SKM-1 (cell line): Measurements from ENCODE around the gene MMP19.
"Not testable (repeated sequence)": the region's sequence is repeated elsewhere in the genome, so short reads cannot be mapped to it uniquely, and the experiment has no call there.

Experiments used
- DNase-seq: peaks from one replicate; lab custom pipeline; 2025; ENCODE audit not compliant: unreplicated experiment; lab: John Stamatoyannopoulos, UW

MMP19 gene, protein sequence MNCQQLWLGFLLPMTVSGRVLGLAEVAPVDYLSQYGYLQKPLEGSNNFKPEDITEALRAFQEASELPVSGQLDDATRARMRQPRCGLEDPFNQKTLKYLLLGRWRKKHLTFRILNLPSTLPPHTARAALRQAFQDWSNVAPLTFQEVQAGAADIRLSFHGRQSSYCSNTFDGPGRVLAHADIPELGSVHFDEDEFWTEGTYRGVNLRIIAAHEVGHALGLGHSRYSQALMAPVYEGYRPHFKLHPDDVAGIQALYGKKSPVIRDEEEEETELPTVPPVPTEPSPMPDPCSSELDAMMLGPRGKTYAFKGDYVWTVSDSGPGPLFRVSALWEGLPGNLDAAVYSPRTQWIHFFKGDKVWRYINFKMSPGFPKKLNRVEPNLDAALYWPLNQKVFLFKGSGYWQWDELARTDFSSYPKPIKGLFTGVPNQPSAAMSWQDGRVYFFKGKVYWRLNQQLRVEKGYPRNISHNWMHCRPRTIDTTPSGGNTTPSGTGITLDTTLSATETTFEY

DNA sequence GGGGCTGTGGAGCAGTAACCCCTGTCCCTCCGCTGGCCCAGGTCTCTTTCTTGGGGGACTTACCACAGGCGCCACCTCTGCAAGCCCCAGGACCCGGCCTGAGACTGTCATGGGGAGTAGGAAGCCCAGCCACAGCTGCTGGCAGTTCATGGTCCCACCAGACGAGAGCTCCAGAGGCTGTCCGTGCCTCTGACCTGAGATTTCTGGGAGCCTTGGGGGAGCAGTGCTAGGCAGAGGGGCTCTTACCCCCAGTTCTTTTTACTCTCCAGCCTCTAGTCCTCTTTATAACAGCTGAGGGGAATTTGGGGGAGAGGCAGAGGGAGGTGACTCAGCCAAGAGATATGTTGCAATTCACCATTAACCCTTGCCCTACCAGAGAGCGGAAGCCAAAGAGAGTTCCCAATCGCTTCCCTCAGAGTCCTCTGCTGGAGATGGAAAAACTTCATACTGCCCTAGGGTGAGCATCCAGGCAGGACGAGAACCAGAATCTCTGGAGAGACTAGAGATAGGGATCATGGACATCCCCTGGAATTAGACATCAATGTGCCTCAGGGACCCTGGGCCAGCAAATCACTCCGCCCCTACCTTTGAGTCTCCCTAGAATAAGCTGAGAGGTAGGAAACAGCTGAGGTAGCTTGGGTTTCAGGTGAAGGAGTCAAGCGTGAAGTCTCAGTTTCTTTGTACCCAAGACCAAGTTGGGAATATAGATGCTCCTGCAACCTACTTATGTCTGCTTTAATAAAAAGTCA lies at the start of gene MMP19:
MMP19 (minus strand) TSS at position 256 of the 749 bp plus-strand sequence; CDS start at position 150, 106 bp downstream.
- peak; percentile 30 for DNase-seq

DNA sequence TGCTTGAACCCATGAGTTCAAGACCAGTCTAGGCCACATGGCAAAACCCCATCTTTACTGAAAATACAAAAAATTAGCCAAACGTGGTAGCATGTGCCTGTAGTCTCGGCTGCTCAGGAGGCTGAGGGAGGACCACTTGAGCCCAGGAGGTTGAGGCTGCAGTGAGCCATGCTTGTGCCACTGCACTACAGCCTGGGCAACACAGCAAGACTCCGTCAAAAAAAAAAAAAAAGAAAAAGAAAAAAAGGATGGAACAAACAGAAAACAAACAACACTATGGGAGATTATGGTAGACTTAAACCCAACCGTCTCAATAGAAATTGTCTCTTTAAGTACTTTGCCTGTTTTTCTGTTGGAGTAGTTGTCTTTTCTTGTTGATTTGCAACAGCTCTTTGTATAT lies 48.6 kb upstream of the MMP19 start:
- no peak for DNase-seq

DNA sequence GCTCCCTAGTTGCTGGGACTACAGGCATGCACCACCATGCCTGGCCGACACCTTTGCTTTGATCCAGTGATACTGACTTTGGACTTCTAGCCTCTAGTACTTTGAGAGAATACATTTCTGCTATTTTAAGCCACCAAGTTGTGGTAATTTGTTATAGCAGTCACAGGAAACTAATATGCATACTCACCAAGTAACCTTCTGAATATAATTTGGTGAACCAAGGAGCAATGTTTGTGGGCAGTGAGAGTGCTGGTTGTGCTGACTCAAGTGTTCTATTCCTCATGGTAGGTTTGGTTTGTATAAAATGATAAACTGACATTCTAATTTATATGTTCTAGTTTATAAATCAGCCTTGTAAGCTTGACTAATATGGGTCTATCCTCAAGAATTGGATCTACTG lies 42.4 kb upstream of the MMP19 start:
- DNase-seq: no peak

DNA sequence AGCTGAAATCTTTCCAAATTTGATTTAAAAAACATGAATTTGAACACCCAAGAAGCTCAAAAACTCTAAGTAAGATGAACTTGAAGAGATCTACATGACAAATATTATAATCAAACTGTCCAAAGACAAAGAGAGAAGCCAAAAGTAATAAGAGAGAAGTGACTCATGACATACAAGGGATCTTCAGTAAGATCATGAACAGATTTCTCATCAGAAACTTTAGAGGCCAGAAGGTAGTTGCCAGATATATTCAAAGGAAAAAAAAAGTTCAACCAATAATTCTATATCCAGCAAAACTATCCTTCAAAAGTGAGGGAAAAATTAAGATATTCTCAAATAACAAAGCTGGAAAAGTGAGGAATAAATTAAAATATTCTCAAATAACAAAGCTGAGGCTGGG lies 35.1 kb upstream of the MMP19 start:
- no peak for DNase-seq

DNA sequence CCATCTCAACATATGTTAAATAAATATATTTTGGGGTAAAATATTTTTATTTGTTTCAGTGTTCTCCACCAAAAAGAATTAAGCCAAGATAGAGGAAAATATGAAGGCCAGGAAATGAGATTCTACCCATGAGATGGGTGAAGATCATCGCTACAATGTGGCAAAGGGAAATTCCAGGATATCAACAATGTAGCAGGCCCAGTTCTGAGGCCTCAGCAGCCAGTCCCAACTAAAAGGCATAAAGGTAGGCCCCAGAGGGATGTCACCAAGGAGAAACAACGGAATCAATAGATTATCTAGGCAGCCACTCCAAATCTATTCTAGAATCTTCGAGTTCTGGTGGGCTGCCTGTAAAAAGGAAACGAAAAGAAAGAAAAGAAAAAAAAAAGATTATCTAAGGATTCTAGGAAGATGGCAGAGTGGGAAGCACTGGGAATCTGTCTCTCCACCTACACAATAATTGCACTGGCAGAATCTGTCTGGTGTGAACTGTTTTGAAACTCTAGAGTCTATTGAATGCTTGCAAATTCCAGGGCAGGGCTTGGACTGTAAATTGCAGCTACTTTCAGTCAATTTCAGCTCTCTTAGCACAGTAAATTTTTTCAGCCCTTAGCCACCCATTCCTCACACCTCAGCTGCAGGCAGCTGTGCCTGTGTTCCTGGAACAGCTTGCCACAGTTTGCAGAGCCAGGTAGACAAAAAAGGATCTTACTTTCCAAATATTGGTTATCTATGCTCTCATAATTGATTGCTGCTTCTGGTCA lies 33.1 kb upstream of the MMP19 start:
- DNase-seq: no peak

DNA sequence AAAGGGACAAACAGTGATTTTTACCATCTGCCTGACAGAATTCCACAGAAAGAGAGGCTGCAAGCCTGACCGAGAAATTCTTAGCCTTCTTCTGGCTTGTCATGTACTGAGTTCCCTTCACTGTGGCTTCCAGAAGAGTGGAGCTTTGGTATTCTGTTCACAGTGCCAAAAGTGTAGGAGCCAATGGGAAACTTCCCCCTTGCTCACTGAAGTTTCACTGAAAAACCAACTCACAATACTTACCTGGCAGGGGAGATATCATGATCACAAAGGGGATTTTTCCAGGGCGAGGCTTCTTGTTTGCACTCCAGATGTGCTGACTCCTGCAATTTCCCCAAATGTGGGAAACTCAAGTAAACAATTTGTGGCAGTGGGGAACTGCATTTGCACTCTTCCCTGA lies 31.7 kb upstream of the MMP19 start:
- no peak for DNase-seq

DNA sequence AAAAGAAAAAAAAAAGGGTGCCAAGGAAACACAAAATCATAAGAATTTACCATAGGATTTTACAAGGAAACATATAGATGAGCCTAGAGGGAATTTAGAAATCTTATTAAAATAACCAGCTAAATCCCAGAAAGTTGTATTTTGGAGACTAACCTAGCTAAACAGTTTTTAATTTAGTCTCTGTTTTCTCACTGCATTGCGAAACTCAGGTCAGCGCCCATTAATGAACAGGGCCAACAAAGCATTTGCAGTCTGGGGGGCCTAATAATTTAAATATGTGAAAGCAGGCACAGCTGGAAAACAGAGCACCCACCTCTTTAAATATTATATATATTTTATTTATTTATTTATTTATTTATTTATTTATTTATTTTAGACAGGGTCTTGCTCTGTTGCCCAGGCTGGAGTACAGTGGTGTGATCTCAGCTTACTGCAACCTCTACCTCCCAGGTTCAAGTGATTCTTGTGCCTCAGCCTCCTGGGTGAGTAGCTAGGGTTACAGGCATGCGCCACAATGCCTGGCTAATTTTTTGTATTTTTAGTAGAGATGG lies 23.8 kb upstream of the MMP19 start:
- not testable (repeated sequence) for DNase-seq

DNA sequence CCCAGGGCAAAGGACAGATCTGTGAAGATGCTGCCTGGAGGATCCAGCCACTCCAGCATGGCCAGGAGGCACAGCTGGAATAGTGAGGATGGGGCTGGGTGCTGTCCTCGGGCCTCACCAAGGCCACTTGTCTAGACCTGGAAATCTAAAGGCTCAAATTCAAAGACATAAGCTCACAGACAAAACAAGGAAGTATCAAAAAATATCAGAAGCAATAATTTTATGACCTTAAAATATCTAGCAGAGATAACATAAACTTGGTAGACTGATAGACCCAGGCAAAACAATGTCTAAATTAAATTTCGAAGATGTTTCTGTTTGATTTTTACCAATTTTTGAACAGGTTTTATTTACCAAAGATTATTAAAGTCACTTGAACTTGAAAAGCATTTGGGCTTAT lies 22.6 kb upstream of the MMP19 start:
- DNase-seq: no peak

DNA sequence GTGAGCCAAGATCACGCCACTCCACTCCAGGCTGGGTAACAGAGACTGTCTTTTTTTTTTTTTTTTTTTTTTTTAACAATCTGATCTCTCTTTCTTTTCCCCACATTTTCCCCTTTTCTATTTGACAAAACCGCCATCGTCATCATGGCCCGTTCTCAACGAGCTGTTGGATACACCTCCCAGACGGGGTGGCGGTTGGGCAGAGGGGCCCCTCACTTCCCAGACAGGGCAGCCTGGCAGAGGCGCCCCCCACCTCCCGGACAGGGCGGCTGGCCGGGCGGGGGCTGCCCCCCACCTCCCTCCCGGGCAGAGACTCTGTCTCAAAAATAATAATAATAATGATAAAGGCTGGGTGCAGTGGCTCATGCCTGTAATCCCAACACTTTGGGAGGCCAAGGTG lies 20.2 kb upstream of the MMP19 start:
- DNase-seq: not testable (repeated sequence)

DNA sequence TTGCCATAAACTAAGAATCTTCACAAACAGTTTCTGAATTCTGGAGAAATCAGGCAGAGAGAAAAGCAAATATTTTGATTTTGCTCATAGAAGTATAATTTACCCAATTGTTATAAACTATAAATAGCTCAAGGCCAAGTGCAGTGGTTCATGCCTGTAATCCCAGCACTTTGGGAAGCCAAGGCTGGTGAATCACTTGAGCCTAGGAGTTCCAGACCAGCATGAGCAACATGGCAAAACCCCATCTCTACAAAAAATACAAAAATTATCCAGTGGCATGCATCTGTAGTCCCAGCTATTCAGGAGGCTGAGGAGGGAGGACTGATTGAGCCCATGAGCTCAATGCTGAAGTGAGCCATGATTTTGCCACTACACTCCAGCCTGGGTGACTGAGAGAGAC lies 19.6 kb upstream of the MMP19 start:
- DNase-seq: no peak

DNA sequence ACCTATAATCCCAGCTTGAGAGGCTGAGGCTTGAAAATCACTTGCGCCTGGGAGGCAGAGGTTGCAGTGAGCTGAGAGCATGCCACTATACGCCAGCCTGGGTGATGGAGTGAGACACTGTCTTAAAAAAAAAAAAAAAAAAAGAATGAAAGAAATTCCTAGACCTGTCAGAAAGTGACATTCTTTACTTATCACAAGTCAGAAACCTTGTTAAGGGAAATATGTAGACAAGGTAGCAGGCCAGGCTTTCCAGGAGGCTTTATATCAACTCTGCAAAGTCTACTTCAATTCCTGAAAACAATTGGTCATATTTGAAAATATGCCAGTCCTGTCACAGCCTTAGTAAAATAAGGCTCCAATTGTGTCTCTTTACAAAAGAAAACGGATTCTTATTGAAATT lies 19.1 kb upstream of the MMP19 start:
- DNase-seq: no peak

DNA sequence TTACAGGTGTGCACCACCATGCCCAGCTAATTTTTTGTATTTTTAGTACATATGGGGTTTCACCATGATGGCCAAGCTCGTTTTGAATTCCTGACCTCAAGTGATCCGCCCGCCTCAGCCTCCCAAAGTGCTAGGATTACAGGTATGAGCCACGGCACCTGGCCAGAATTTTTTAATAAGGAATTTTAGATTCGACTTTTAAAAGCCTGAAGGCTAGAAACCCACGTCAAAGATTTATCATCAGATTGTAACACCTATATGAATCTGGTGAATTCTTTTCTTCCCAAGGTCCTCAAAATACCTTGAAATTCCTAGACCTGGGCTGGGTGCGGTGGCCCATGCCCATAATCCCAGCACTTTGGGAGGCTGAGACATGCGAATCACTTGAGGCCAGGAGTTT lies 18.7 kb upstream of the MMP19 start:
- no peak for DNase-seq

DNA sequence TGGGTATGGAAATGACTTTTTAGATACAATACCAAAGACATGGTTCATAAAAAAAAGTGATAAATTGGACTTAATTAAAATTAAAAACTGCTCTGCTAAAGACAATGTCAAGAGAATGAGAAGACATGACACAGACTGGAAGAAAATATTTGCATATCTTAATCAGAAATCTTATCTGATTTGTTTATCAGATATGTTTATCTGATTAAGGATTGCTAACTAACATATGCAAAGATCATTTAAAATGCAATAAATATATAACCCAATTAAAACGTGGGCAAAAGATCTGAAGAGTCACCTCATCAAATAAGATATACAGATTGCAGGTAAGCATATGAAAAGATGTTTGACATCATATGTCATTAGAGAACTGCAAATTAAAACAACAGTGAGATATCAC lies 10.0 kb upstream of the MMP19 start:
- no peak for DNase-seq

DNA sequence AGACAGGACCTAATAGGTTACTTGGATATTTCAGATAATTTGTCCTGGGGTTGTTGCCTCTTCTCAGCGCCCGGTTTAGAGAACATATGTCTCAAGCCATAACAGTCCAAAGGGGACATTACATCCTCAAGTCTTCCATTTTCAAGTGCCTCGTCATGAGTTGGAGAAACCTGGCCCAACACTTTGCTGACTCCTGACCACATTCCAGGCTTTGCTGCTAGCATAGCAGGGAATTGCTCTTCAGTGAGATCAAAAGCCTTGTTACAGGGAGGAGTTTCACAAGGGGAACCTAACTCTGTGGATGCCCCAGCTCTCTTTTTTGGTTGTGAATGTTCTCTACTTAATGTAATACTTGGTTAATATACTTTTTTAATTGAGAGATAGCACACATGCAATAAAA lies 8.2 kb upstream of the MMP19 start:
- no peak for DNase-seq

DNA sequence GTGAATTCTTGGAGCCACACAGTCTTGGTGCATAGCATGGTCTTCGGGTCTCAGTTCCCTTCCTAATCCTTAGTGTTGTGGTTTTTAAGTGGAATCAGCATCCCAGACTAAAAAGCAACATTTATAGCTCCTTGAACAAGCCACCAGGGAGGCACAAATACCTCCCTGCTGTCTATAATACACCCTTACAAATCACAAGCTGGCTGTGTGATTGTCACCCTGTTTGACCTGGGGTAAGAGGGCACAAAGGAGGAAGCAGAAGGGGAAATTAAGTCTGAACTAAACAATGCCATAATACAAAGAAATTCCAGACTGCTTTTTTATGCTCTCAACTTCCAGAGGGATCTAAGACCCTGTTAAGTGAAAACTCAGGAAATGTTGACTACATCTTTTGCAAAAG lies 7.7 kb upstream of the MMP19 start:
- DNase-seq: no peak

DNA sequence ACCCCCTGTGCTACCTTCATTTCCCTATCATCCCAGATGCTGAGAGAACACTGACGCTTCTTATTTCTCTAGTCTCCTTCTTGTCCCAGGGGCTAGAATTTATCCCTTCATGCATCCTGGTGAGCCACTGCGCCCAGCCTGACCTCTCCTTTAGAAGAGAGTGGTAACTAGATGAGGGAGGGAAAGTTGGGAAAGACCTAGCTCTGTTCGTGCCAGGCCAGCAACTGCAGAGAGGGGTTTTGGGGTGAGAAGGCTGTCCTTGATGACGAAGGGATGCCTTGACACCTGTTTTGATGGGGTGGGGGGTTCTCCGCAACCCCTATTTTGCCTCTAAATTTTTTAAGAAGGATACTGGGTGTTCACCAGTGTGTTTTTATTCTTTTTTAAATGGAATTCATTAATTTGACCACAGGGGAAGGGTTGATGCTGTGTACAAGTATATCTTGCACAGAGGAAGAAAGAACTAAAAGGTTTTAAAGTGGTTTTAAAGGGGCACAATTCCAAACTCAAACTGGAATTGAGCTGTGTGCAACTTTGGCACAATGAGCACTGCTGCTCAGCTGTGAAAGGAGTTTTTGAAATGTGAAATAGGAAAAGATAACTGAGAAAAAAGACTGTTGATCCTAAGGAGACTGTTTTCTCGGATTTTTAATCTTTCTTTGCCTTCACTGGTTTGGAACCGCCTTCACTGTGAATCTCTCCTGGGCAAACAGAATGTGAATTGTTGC lies 7.0 kb upstream of the MMP19 start:
- no peak for DNase-seq

DNA sequence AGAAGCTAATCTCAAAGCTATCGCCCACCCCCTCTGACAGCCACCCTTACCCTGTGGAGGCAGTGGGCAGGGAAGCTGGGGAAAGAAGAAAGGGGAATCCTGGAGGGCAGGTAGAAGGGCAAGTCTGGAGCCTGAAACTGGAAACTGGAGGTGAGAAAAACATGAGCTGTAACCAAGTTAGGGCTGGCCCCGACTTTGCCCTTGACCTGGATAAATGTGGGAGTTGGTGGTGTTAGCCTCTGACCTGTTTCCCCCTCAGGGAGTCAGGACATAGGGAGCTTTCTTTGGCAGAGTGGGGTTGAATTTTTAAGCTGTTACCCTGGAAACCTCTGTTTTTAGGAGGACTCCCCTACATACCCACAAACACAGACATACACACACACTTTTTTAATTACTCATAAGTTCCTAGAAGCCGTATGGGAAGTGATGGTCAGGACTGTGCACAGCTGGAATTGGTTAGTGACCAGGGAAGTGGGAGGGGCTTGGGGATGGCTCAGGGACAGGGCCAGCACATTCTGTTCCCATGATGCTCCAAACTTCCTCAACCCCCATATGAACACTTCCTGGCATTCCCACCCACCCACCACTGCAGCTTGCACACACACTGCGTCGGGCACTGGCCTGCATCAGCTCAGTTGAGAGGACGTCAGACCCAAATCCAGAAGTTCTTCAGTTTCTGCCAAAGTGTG lies 5.0 kb upstream of the MMP19 start:
- DNase-seq: peak; percentile 1

DNA sequence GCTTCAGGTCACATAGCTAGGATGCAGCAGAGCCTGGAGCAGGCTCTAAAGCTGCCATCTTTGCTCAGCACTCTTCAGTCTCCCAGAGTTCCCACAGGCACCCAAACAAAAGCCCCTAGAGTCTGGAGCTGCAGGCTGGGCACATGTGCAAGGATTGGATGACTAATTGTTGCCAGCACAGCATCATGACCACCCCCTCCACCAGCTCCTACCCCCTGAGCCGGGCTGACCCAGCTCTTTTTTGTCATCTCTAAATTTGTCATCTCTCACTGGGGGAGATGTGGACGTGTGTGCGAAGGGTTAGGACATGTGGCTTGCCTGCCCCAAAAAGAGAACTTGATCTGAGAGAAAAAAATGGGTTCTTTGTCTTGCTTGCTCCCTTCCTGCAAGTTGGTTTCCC lies 4.3 kb upstream of the MMP19 start:
- no peak for DNase-seq

DNA sequence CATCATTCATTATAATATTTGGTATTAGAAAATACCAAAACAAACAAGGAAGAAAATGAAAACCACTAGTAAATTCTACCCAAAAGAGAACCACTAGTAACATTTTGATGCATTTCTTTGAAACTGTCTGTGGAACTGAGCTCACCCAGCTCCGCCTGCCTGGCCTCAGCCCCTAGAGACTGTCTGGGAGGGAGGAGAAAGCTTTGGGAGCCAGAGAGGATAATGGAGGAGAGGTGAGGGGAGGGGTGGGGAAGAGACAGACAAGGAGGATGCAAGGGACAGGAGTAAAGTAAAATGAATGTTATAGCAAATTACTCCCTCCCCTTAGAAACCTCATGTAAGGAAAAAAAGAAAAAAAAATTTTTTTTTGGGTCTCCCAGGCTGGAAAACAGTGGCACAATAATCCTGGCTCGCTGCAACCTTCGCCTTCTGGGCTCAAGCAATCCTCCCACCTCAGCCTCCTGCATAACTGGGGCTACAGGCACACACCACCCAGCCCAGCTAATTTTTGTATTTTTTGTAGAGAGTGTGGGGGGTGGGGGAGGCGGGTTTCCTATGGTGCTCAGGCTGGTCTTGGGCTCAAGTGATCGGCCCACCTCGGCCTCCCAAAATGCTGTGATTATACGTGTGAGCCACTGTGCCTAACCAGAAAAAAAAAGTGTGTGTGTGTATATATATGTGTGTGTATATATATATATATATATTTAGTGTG lies 3.2 kb upstream of the MMP19 start:
- DNase-seq: no peak
